ENCODE measurements around the gene MAGI2. TPM values are rescaled to one million over a fixed set of nuclear protein-coding genes. Genes with fewer than 3 reads are reported as not detected.

The MAGI2 gene
- total RNA-seq, 1 experiment from 2014 or later = 14.3 TPM

DNA sequence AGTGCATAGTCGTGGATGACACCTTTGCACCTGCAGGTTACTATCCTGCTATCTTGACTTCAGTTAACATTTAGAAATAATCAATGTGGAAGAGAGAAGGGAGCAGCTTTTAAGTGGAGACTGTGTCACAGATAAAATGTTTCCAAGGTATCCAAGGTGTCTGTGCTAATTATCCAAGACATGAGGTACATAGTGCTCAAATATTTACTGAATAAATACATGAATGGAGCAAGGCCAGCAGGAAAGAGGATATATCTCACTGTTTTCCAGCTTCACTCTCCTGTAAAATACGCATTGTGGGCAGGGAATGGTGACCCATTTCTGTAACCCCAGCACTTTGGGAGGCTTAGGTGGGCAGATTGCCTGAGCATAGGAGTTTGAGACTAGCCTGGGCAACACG is 1102.5 kb downstream of the MAGI2 start:
- Histone ChIP-seq H3K4me1 (ENCODE audit: insufficient read depth, low read length) (peaks cover 3% of the 10 kb centered on the region), H3K23me2 (ENCODE audit: insufficient read length, low read depth, low read length, poor library complexity, severe bottlenecking) (no peaks in the 10 kb centered on the region), H3K56ac (ENCODE audit: insufficient read length, low read depth, low read length) (no peak overlapping the region), H3K79me2 (ENCODE audit: insufficient read depth, low read length) (no peaks in the 10 kb centered on the region), H4K8ac (replicated peaks; ENCODE audit: insufficient read length, low read depth, low read length) (no peak overlapping the region), H3K4ac (ENCODE audit: low read depth, low read length) (no peak overlapping the region), H3K9me3 (ENCODE audit: control insufficient read depth, low read depth, low read length) (no peaks in the 10 kb centered on the region), H3T11ph (ENCODE audit: low read length) (no peak overlapping the region), H3K27ac (ENCODE audit: insufficient read length, low read depth, low read length) (no peak overlapping the region), H3K9ac (ENCODE audit: extremely low read depth, insufficient read length, low read length) (no peak overlapping the region), H4K20me1 (ENCODE audit: control insufficient read depth, insufficient read depth, insufficient read length) (no peaks in the 10 kb centered on the region), H2BK20ac (ENCODE audit: low read depth, low read length, poor library complexity, severe bottlenecking) (no peak overlapping the region), H4K5ac (ENCODE audit: insufficient read length, low read depth, low read length) (no peak overlapping the region), H2BK120ac (ENCODE audit: low read depth, low read length, poor library complexity, severe bottlenecking) (no peak overlapping the region), H3K79me1 (ENCODE audit: insufficient read depth, low read depth, low read length, poor library complexity, severe bottlenecking) (no peaks in the 10 kb centered on the region), H2BK5ac (ENCODE audit: insufficient read length, low read length) (no peak overlapping the region), H2AK5ac (ENCODE audit: insufficient read length, low read length) (no peak overlapping the region), H2BK12ac (ENCODE audit: insufficient read length, low read depth, low read length) (no peak overlapping the region), H3K27me3 (ENCODE audit: insufficient read depth, low read length) (no peaks in the 10 kb centered on the region), H2AFZ (ENCODE audit: low read length) (no peak overlapping the region), H3K18ac (ENCODE audit: insufficient read length, low read depth, low read length) (no peak overlapping the region), H4K91ac (ENCODE audit: insufficient read length, low read depth, low read length) (no peak overlapping the region), H2BK15ac (ENCODE audit: low read depth, low read length) (no peak overlapping the region), H3K23ac (ENCODE audit: insufficient read length, low read depth, low read length) (no peak overlapping the region), H3K4me2 (ENCODE audit: insufficient read depth, insufficient read length, low read length) (no peak overlapping the region), H3K14ac (ENCODE audit: insufficient read depth, low read length) (no peak overlapping the region)
- DNase-seq = no peak
- TF ChIP-seq, protein P1, sequence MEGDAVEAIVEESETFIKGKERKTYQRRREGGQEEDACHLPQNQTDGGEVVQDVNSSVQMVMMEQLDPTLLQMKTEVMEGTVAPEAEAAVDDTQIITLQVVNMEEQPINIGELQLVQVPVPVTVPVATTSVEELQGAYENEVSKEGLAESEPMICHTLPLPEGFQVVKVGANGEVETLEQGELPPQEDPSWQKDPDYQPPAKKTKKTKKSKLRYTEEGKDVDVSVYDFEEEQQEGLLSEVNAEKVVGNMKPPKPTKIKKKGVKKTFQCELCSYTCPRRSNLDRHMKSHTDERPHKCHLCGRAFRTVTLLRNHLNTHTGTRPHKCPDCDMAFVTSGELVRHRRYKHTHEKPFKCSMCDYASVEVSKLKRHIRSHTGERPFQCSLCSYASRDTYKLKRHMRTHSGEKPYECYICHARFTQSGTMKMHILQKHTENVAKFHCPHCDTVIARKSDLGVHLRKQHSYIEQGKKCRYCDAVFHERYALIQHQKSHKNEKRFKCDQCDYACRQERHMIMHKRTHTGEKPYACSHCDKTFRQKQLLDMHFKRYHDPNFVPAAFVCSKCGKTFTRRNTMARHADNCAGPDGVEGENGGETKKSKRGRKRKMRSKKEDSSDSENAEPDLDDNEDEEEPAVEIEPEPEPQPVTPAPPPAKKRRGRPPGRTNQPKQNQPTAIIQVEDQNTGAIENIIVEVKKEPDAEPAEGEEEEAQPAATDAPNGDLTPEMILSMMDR (conservative IDR thresholded peaks at IDR 0.05) = no peak
- Mint-ChIP-seq H3K36me3 (ENCODE audit: insufficient read depth in 1 of 3, low read depth in 3 of 3) (no peaks in the 10 kb centered on the region; a peak in 1 of 7 replicates), H3K27me3 (ENCODE audit: low read depth) (no peaks in the 10 kb centered on the region), H3K27ac (no peak overlapping the region; a peak in 1 of 7 replicates), H3K9me3 (no peaks in the 10 kb centered on the region), H3K4me3 (no peak overlapping the region), H3K4me1 (peaks cover 11 to 16% of the 10 kb centered on the region in 2 experiments)
- WGBS (ENCODE audit: extremely low coverage, insufficient read length, low lambda C conversion rate) = no CpG with 5 or more reads among the region's 3 CpGs
